Astrocyte (in vitro differentiated cells and primary cell): Measurements from ENCODE around the gene CCDC91.

ENCODE experiments used
- EZH2 ChIP-seq: IDR thresholded peaks from 2 replicates; pipeline ENCODE4 v1.6.1; 2012; ENCODE audit warnings: mild to moderate bottlenecking, low read length, inconsistent platforms; ENCODE audit not compliant: insufficient read depth
- TF ChIP-seq, protein P1 (sequence below): IDR thresholded peaks from 2 replicates; pipeline ENCODE4 v1.5.1; 2011; ENCODE audit warnings: low read depth, mild to moderate bottlenecking, inconsistent platforms, low read length, moderate library complexity; ENCODE audit not compliant: insufficient read depth

DNA sequence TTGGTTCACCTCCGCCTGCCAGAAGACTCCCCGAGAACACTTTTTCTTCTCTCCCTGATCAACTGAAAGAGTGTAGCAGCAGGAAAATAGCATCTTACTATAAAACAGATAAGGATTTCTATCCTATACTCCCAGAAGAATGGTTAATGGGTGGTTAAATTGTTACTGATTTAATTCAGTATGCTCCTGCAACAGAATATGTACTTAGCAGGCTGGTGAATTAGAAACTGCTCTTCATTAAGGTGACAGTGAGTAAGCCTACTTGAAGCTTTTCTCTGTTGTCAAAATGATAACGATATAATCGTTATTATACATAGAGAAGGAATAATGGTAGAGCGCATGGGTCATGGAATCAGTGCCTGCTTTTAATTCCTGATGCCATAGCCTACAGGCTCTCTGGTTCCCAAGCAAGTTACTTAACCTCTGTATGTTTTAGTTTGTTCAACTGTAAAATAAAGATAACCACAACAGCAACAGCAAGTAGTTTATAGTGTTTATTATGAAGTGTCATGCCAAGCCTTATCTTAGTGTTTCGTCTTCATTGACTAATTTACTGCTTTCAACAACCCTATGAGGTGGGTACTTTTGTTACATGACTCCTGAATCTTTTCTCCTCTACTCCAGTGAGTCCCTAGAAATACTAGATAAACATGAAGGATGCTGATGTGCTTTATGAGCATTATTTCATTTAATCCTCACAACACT is 392.6 kb downstream of the CCDC91 start:
- TF ChIP-seq, protein P1, sequence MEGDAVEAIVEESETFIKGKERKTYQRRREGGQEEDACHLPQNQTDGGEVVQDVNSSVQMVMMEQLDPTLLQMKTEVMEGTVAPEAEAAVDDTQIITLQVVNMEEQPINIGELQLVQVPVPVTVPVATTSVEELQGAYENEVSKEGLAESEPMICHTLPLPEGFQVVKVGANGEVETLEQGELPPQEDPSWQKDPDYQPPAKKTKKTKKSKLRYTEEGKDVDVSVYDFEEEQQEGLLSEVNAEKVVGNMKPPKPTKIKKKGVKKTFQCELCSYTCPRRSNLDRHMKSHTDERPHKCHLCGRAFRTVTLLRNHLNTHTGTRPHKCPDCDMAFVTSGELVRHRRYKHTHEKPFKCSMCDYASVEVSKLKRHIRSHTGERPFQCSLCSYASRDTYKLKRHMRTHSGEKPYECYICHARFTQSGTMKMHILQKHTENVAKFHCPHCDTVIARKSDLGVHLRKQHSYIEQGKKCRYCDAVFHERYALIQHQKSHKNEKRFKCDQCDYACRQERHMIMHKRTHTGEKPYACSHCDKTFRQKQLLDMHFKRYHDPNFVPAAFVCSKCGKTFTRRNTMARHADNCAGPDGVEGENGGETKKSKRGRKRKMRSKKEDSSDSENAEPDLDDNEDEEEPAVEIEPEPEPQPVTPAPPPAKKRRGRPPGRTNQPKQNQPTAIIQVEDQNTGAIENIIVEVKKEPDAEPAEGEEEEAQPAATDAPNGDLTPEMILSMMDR, result no peak
- TF ChIP-seq EZH2, result no peak
